Neutrophil (primary cell): Measurements from ENCODE around the gene SIX5.
A peak's percentile ranks its signal among the peaks of the same experiment; 100 is the strongest.

Experiments used
- H3K27ac ChIP-seq: fragments of 200-600 bp; sonication (generic); 2 replicates; pipeline ENCODE4 v1.5.1; 2016; ENCODE audit warnings: mild to moderate bottlenecking, moderate library complexity
- H3K27me3 ChIP-seq: fragments of 200-600 bp; sonication (generic); 2 replicates; pipeline ENCODE4 v1.6.0; 2016; ENCODE audit warnings: mild to moderate bottlenecking
- H3K36me3 ChIP-seq: fragments of 200-600 bp; sonication (generic); 2 replicates; pipeline ENCODE4 v1.5.1; 2017
- H3K4me1 ChIP-seq, 2 experiments: fragments of 200-600 bp in 1 of 2; sonication (generic) in 1 of 2; 1 replicate in 1 of 2; 2 replicates in 1 of 2; pipeline versions ENCODE4 v1.5.1 to v1.6.1; 2013 to 2016; ENCODE audit warnings: low read depth in 1 of 2, low read length in 1 of 2, mild to moderate bottlenecking in 1 of 2, moderate library complexity in 1 of 2; ENCODE audit not compliant: control insufficient read depth in 1 of 2, insufficient read depth in 1 of 2
- H3K4me3 ChIP-seq, 2 experiments: fragments of 200-600 bp in 1 of 2; sonication (generic) in 1 of 2; 1 replicate in 1 of 2; 2 replicates in 1 of 2; pipeline ENCODE4 v1.5.1; 2013 to 2016; ENCODE audit warnings: low read depth in 1 of 2, low read length in 1 of 2, mild to moderate bottlenecking in 1 of 2, moderate library complexity in 1 of 2
- H3K9me3 ChIP-seq: fragments of 200-600 bp; sonication (generic); 2 replicates; pipeline ENCODE4 v1.5.1; 2016
- CTCF ChIP-seq: fragments of 200-600 bp; sonication (generic); IDR thresholded peaks from 2 replicates; pipeline ENCODE4 v1.5.1; 2016; ENCODE audit warnings: antibody characterized with exemption

Gene SIX5

GRCh38 chr19:45770192-45771101 is 1.4 kb upstream of the SIX5 start:
- peaks cover 100% of the 10 kb centered on the region for H3K27me3 ChIP-seq
- H3K36me3 ChIP-seq = no peaks in the 10 kb centered on the region
- peak; percentile 91 for TF ChIP-seq CTCF
- peak overlapping the region; percentile 58 to 86 for H3K4me3 ChIP-seq
- H3K9me3 ChIP-seq = no peaks in the 10 kb centered on the region
- H3K27ac ChIP-seq = no peak overlapping the region
- H3K4me1 ChIP-seq = peaks cover 29 to 34% of the 10 kb centered on the region in 2 experiments

GRCh38 chr19:45769821-45770191 is 754 bp upstream of the SIX5 start:
- peaks cover 100% of the 10 kb centered on the region for H3K27me3 ChIP-seq
- H3K4me3 ChIP-seq = peak overlapping the region; percentile 58 to 86
- H3K36me3 ChIP-seq = no peaks in the 10 kb centered on the region
- H3K4me1 ChIP-seq = peaks cover 29 to 34% of the 10 kb centered on the region in 2 experiments
- H3K27ac ChIP-seq = no peak overlapping the region
- TF ChIP-seq CTCF = no peak
- no peaks in the 10 kb centered on the region for H3K9me3 ChIP-seq

GRCh38 chr19:45768655-45768983 is 433 bp downstream of the SIX5 start:
- Histone ChIP-seq H3K27me3 (peaks cover 100% of the 10 kb centered on the region), H3K27ac (no peak overlapping the region), H3K36me3 (no peaks in the 10 kb centered on the region), H3K4me1 (peaks cover 29 to 34% of the 10 kb centered on the region in 2 experiments), H3K9me3 (no peaks in the 10 kb centered on the region), H3K4me3 (peak overlapping the region; percentile 58 to 86)
- TF ChIP-seq CTCF = no peak

- no peak for TF ChIP-seq CTCF
- no peaks in the 10 kb centered on the region for H3K9me3 ChIP-seq
- no peaks in the 10 kb centered on the region for H3K36me3 ChIP-seq
- peaks cover 100% of the 10 kb centered on the region for H3K27me3 ChIP-seq
- H3K4me1 ChIP-seq = peaks cover 29 to 34% of the 10 kb centered on the region in 2 experiments
- peak overlapping the region in 1 of 2 experiments; percentile 86 for H3K4me3 ChIP-seq
- H3K27ac ChIP-seq = no peak overlapping the region
Observed at GRCh38 chr19:45767881-45768654, 984 bp downstream of the SIX5 start.

GRCh38 chr19:45767410-45767880 is 1.6 kb downstream of the SIX5 start:
- Histone ChIP-seq H3K4me1 (peaks cover 29 to 34% of the 10 kb centered on the region in 2 experiments), H3K4me3 (no peak overlapping the region), H3K36me3 (no peaks in the 10 kb centered on the region), H3K9me3 (no peaks in the 10 kb centered on the region), H3K27me3 (peaks cover 100% of the 10 kb centered on the region), H3K27ac (no peak overlapping the region)
- TF ChIP-seq CTCF = no peak
